GM12872 (cell line): ENCODE results near the gene TBX15.

Source experiments
- TF ChIP-seq, protein P1 (sequence below): IDR thresholded peaks from 3 replicates; pipeline ENCODE4 v1.5.1; 2011; ENCODE audit warnings: low read depth, mild to moderate bottlenecking, low read length, moderate library complexity; ENCODE audit not compliant: insufficient read depth

Gene TBX15

GRCh38 chr1:118914379-118915161, 73.6 kb downstream of the TBX15 start:
- TF ChIP-seq, protein P1, sequence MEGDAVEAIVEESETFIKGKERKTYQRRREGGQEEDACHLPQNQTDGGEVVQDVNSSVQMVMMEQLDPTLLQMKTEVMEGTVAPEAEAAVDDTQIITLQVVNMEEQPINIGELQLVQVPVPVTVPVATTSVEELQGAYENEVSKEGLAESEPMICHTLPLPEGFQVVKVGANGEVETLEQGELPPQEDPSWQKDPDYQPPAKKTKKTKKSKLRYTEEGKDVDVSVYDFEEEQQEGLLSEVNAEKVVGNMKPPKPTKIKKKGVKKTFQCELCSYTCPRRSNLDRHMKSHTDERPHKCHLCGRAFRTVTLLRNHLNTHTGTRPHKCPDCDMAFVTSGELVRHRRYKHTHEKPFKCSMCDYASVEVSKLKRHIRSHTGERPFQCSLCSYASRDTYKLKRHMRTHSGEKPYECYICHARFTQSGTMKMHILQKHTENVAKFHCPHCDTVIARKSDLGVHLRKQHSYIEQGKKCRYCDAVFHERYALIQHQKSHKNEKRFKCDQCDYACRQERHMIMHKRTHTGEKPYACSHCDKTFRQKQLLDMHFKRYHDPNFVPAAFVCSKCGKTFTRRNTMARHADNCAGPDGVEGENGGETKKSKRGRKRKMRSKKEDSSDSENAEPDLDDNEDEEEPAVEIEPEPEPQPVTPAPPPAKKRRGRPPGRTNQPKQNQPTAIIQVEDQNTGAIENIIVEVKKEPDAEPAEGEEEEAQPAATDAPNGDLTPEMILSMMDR, result no peak

- TF ChIP-seq, protein P1, result no peak
These were observed 74.3 kb downstream of the TBX15 start for GRCh38 chr1:118913818-118914217.

GRCh38 chr1:118912574-118912973, 75.6 kb downstream of the TBX15 start:
- TF ChIP-seq, protein P1, result no peak

DNA sequence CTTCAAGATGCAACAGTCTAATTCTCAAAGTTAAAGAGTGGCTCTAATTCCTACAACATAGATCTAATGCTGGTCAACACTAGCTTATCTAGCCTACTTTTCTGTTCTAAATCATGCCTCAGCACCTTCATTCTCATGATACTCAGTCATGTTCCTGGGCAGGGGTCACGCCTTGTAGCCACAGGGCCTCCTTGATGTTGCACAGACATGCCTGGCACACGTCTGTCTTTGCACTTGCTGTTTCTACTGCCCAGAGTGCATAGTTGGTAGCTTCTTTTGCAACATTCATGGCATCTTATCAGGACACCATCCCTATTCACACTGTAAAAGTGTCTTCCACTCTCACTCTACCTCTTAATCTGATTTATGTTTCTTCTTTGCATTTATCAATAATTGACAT, 76.6 kb downstream of the TBX15 start:
- TF ChIP-seq, protein P1, result no peak

DNA sequence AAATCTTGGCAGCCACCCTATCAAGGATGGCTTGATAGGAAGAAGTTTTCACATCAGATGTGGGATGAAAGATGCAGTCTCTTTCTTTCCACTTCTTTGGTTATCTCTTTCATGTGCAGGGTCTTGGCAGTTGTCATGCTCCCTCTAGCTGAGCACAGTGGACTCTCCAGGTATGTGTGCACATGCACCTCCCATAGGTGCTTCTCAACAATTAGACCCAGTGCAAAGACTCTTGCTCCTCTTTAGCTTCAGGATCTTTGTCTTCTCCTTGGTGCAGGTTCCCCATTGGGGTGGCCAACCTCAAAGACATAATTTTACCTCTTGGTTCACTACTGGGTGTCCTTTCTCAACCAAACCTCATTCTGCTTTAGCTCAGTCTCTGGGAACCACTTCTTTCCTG, 80.7 kb downstream of the TBX15 start:
- TF ChIP-seq, protein P1, result 0 out of 3 replicates have a peak, but pooled peaks have one; percentile 3

GRCh38 chr1:118905671-118906070, 82.5 kb downstream of the TBX15 start:
- TF ChIP-seq, protein P1, result no peak

DNA sequence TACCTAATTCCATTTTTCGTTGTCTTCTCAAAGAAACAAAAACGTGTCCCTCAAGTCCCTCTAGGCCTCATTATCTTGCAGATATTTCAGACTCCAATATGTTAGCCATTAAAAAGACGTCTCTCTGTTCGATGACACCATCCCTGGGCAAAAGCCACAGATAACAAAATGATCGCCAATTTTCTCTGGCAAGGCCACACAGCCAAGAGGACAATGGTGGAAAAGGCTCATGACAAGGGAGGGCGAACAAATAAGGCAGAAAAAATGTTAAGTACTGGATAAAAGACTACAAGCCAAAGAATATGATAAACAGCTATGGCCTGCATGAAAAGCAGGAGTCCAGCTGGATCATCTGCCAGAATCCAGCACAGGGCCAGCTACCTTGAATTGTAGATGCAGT, 82.9 kb downstream of the TBX15 start:
- TF ChIP-seq, protein P1, result no peak
